H1 (cell line): ENCODE measurements around the gene UGT2B7. TPM values are rescaled to one million over a fixed set of nuclear protein-coding genes. Genes with fewer than 3 reads are reported as not detected.

Experiments
- CTCF ChIA-PET: fragments of 300-600 bp; sonication (Branson Sonifier 250); formaldehyde crosslinking; loops from one replicate; lab custom pipeline; 2021; ENCODE audit not compliant: partially characterized antibody; lab: Charles Lee
- POLR2A ChIA-PET: fragments of 300-600 bp; sonication (Branson Sonifier 250); formaldehyde crosslinking; loops from one replicate; lab custom pipeline; 2021; ENCODE audit warnings: inconsistent platforms; ENCODE audit not compliant: partially characterized antibody; lab: Charles Lee
- DNase-seq, 2 experiments: peaks; one replicate each; pipeline versions ENCODE4 v3.0.0 to v3.0.0-alpha.2; 2010 to 2022; ENCODE audit warnings: low spot score in 2 of 2, low read depth in 1 of 2, mixed read lengths in 1 of 2
- FAIRE-seq: peaks from 2 replicates; lab custom pipeline; 2011; peaks lifted over from hg19 to GRCh38; lab: Jason Lieb, UNC
- H2AFZ ChIP-seq: 2 replicates; pipeline ENCODE4 v1.8.1; 2012; ENCODE audit warnings: low read length, inconsistent platforms
- H2AK5ac ChIP-seq: 2 replicates; pipeline ENCODE4 v1.6.1; 2013; ENCODE audit warnings: low read depth, low read length
- H2BK120ac ChIP-seq: replicated peaks from 2 replicates; pipeline ENCODE3; 2013; ENCODE audit warnings: low read depth, low read length, inconsistent platforms
- H2BK12ac ChIP-seq: 2 replicates; pipeline ENCODE4 v1.6.1; 2013; ENCODE audit warnings: low read depth, low read length
- H2BK15ac ChIP-seq: 2 replicates; pipeline ENCODE4 v1.6.1; 2013; ENCODE audit warnings: low read length
- H2BK20ac ChIP-seq: 2 replicates; pipeline ENCODE4 v1.6.1; 2013; ENCODE audit warnings: low read length
- H2BK5ac ChIP-seq: 2 replicates; pipeline ENCODE4 v1.6.1; 2013; ENCODE audit warnings: low read depth, low read length
- H3K14ac ChIP-seq: 2 replicates; pipeline ENCODE4 v1.6.1; 2013; ENCODE audit warnings: inconsistent platforms; ENCODE audit not compliant: insufficient read length
- H3K18ac ChIP-seq: 2 replicates; pipeline ENCODE4 v1.6.1; 2013; ENCODE audit warnings: low read length; ENCODE audit errors: extremely low read depth
- H3K23ac ChIP-seq: 2 replicates; pipeline ENCODE4 v1.6.1; 2013; ENCODE audit warnings: inconsistent platforms; ENCODE audit not compliant: insufficient read length
- H3K23me2 ChIP-seq: 2 replicates; pipeline ENCODE4 v1.6.1; 2013; ENCODE audit warnings: low read depth, low read length
- H3K27ac ChIP-seq: 2 replicates; pipeline ENCODE4 v1.6.1; 2011; ENCODE audit warnings: low read depth, low read length, inconsistent platforms
- H3K27me3 ChIP-seq, 4 experiments: replicated peaks in 1 of 4; 1 replicate in 1 of 4; 2 replicates in 3 of 4; pipeline versions ENCODE4 v1.6.1 to v1.8.1; 2011 to 2013; ENCODE audit warnings: low read length in 3 of 4, mild to moderate bottlenecking in 3 of 4, inconsistent platforms in 2 of 4, mixed read lengths in 2 of 4, moderate library complexity in 1 of 4; ENCODE audit not compliant: control insufficient read depth in 3 of 4, insufficient read depth in 3 of 4; ENCODE audit errors: extremely low read depth in 1 of 4
- H3K36me3 ChIP-seq, 4 experiments: 2 replicates each; pipeline versions ENCODE4 v1.6.1 to v1.8.1; 2011 to 2013; ENCODE audit warnings: mild to moderate bottlenecking in 4 of 4, low read length in 3 of 4, moderate library complexity in 2 of 4, control low read depth in 1 of 4, inconsistent platforms in 1 of 4; ENCODE audit not compliant: insufficient read depth in 4 of 4, control insufficient read depth in 2 of 4
- H3K4ac ChIP-seq: replicated peaks from 2 replicates; pipeline ENCODE3; 2013; ENCODE audit warnings: low read length, low read depth, mixed read lengths, inconsistent platforms; ENCODE audit not compliant: insufficient read length
- H3K4me1 ChIP-seq, 4 experiments: replicated peaks in 1 of 4; 1 replicate in 1 of 4; 2 replicates in 3 of 4; pipeline versions ENCODE4 v1.6.1 to v1.8.1; 2011 to 2013; ENCODE audit warnings: low read length in 3 of 4, inconsistent platforms in 2 of 4, mixed read lengths in 1 of 4; ENCODE audit not compliant: insufficient read depth in 4 of 4, control insufficient read depth in 3 of 4
- H3K4me2 ChIP-seq, 2 experiments: 2 replicates each; pipeline versions ENCODE4 v1.6.1 to v1.8.1; 2011 to 2013; ENCODE audit warnings: low read depth in 2 of 2, low read length in 2 of 2, control low read depth in 1 of 2, inconsistent platforms in 1 of 2, mild to moderate bottlenecking in 1 of 2; ENCODE audit not compliant: insufficient read depth in 1 of 2
- H3K4me3 ChIP-seq, 4 experiments: fragments of 200-600, 300-600 bp in 1 of 4; sonication (generic), shearing (Covaris generic), sonication (Bioruptor Twin) in 1 of 4; 2 replicates each; pipeline versions ENCODE4 v1.5.1 to v1.8.1; 2011 to 2016; ENCODE audit warnings: low read length in 4 of 4, low read depth in 3 of 4, control low read depth in 2 of 4, inconsistent platforms in 2 of 4, mild to moderate bottlenecking in 2 of 4, mixed read lengths in 1 of 4, moderate library complexity in 1 of 4; ENCODE audit not compliant: insufficient read depth in 2 of 4; ENCODE audit errors: extremely low read depth in 1 of 4
- H3K56ac ChIP-seq: replicated peaks from 2 replicates; pipeline ENCODE3; 2013; ENCODE audit warnings: low read depth, mild to moderate bottlenecking, mixed read lengths, low read length, inconsistent platforms; ENCODE audit not compliant: insufficient read length
- H3K79me1 ChIP-seq: 2 replicates; pipeline ENCODE4 v1.6.1; 2013; ENCODE audit warnings: low read depth, low read length, control low read depth
- H3K79me2 ChIP-seq, 2 experiments: 2 replicates each; pipeline versions ENCODE4 v1.6.1 to v1.8.1; 2012 to 2013; ENCODE audit warnings: low read length in 2 of 2, mild to moderate bottlenecking in 2 of 2, inconsistent platforms in 1 of 2; ENCODE audit not compliant: insufficient read depth in 2 of 2, control insufficient read depth in 1 of 2
- H3K9ac ChIP-seq, 4 experiments: replicated peaks in 1 of 4; 1 replicate in 1 of 4; 2 replicates in 3 of 4; pipeline versions ENCODE4 v1.6.1 to v1.8.1; 2011 to 2013; ENCODE audit warnings: low read depth in 3 of 4, low read length in 3 of 4, control low read depth in 2 of 4, mild to moderate bottlenecking in 2 of 4, moderate library complexity in 2 of 4, inconsistent platforms in 1 of 4; ENCODE audit errors: extremely low read depth in 1 of 4
- H3K9me3 ChIP-seq, 2 experiments: 2 replicates each; pipeline versions ENCODE4 v1.6.1 to v1.8.1; 2012 to 2013; ENCODE audit warnings: mild to moderate bottlenecking in 2 of 2, moderate library complexity in 2 of 2, control low read depth in 1 of 2, inconsistent platforms in 1 of 2, low read depth in 1 of 2, low read length in 1 of 2, mixed read lengths in 1 of 2; ENCODE audit not compliant: insufficient read depth in 2 of 2
- H4K20me1 ChIP-seq, 2 experiments: replicated peaks in 1 of 2; 2 replicates each; pipeline versions ENCODE3 to v1.8.1; 2011 to 2013; ENCODE audit warnings: inconsistent platforms in 2 of 2, low read length in 2 of 2, mild to moderate bottlenecking in 1 of 2; ENCODE audit not compliant: insufficient read depth in 2 of 2, control insufficient read depth in 1 of 2
- H4K5ac ChIP-seq: 2 replicates; pipeline ENCODE4 v1.6.1; 2013; ENCODE audit warnings: low read length, low read depth, mixed read lengths, inconsistent platforms; ENCODE audit not compliant: insufficient read length
- H4K8ac ChIP-seq: 2 replicates; pipeline ENCODE4 v1.8.0; 2013; ENCODE audit warnings: mild to moderate bottlenecking, moderate library complexity, low read length, inconsistent platforms; ENCODE audit not compliant: insufficient read depth; ENCODE audit errors: extremely low read depth
- H4K91ac ChIP-seq: replicated peaks from 2 replicates; pipeline ENCODE3; 2013; ENCODE audit warnings: low read length, mixed read lengths, inconsistent platforms; ENCODE audit not compliant: insufficient read length
- HDAC6 ChIP-seq: IDR thresholded peaks from one replicate; pipeline ENCODE4 v1.7.1; 2012; ENCODE audit warnings: low read depth, mild to moderate bottlenecking, inconsistent platforms, low read length, moderate library complexity
- MAFK ChIP-seq: IDR thresholded peaks from 2 replicates; pipeline ENCODE4 v1.6.1; 2012; ENCODE audit warnings: low read depth, mild to moderate bottlenecking, improper control_type of control experiment, low read length
- RNF2 ChIP-seq: fragments of 200-900, 300-1000 bp; sonication (generic); IDR thresholded peaks from 2 replicates; pipeline ENCODE4 v1.7.1; 2016; ENCODE audit warnings: borderline replicate concordance, low read depth, mild to moderate bottlenecking, antibody characterized with exemption, low read length; ENCODE audit not compliant: poor library complexity, severe bottlenecking; ENCODE audit errors: missing control alignments
- USF2 ChIP-seq: IDR thresholded peaks from 2 replicates; pipeline ENCODE4 v1.6.1; 2011; ENCODE audit warnings: low read length, improper control_type of control experiment
- WGBS, 2 experiments: shearing (Covaris generic) in 1 of 2; methylation state at CpG; one replicate each; pipeline versions ENCODE4 v1.1.6 to v1.1.7; 2013 to 2015; ENCODE audit warnings: low lambda C conversion rate in 2 of 2, mixed read lengths in 2 of 2, inconsistent platforms in 1 of 2, low coverage in 1 of 2, missing lambda C conversion rate in 1 of 2; ENCODE audit not compliant: insufficient replicate concordance in 2 of 2, insufficient coverage in 1 of 2, insufficient read length in 1 of 2; ENCODE audit errors: extremely low coverage in 1 of 2, missing lambda C conversion rate in 1 of 2; 5-methylcytosine and 5-hydroxymethylcytosine counted together
- polyA plus RNA-seq, 7 experiments: library from polyadenylated mRNA; depleted of rRNA in 3 of 7; stranded (reverse) in 5 of 7; unstranded in 2 of 7; fragments of >200 nt in 5 of 7; fragments of 200-250 nt in 2 of 7; gene quantifications; 1 replicate in 5 of 7; 2 replicates in 1 of 7; 4 replicates in 1 of 7; pipeline versions ENCODE4 v1.2.1 to v1.2.3, GENCODE V29; 2011 to 2013; ENCODE audit warnings: missing spikeins in 2 of 7, mixed read lengths in 2 of 7
- total RNA-seq: library from RNA; stranded (reverse); fragmentation: NEBNext Ultra II Directional; extraction: Animal tissue kit (Norgen Biotek cat#: 25700); gene quantifications from 2 replicates; pipeline ENCODE4 v1.2.1, GENCODE V29; 2021

The UGT2B7 gene
- total and polyA plus RNA-seq, 2 of the 8 experiments (the other 6 are each of a cell fraction or from before 2014, with no cell fraction given), result not detected

- Histone ChIP-seq H3K18ac (no peak overlapping the region), H3K79me2 (no peaks in the 10 kb centered on the region), H3K4me1 (no peaks in the 10 kb centered on the region), H3K9me3 (no peaks in the 10 kb centered on the region), H3K9ac (no peak overlapping the region), H3K27ac (no peak overlapping the region), H3K4ac (no peak overlapping the region), H3K36me3 (no peaks in the 10 kb centered on the region), H3K23me2 (no peaks in the 10 kb centered on the region), H3K56ac (no peak overlapping the region), H3K14ac (no peak overlapping the region), H4K8ac (no peak overlapping the region)
- POLR2A ChIA-PET, result no interaction called here
- no peak for TF ChIP-seq HDAC6
- TF ChIP-seq MAFK, result 0 out of 2 replicates have a peak, but pooled peaks have one; percentile 7
- no peak for TF ChIP-seq RNF2
- TF ChIP-seq USF2, result no peak
- TF ChIP-seq, all 59 proteins: peak for 1
- Histone ChIP-seq H2BK15ac (no peak overlapping the region), H2BK5ac (no peak overlapping the region), H3K27me3 (no peaks in the 10 kb centered on the region), H3K4me2 (no peak overlapping the region), H2BK120ac (no peak overlapping the region), H4K20me1 (no peaks in the 10 kb centered on the region), H3K23ac (no peak overlapping the region), H4K91ac (no peak overlapping the region), H4K5ac (no peak overlapping the region), H2BK12ac (no peak overlapping the region), H3K4me3 (no peak overlapping the region), H2AK5ac (no peak overlapping the region), H2AFZ (no peak overlapping the region), H2BK20ac (no peak overlapping the region), H3K79me1 (no peaks in the 10 kb centered on the region)
- DNase-seq (no peak), FAIRE-seq (no peak)
- WGBS, 2 experiments, result 96% methylated on average over 2 of the region's 2 CpGs; no CpG with 5 or more reads in 1 of the 2 experiments
- CTCF ChIA-PET, result no interaction called here
Measured at GRCh38 chr4:69095301-69095731, 958 bp upstream of the UGT2B7 start.
